Spleen (tissue), 11 donors: ENCODE measurements around the gene BRD2. TPM values are rescaled to one million over a fixed set of nuclear protein-coding genes. Genes with fewer than 3 reads are reported as not detected.

ENCODE experiments used
- DNase-seq: peaks from one replicate; pipeline ENCODE4 v3.0.0-alpha.2; 2020
- H3K27ac ChIP-seq, 8 donors: fragments of 200-600 bp; sonication (generic) in 7 of 8; 1 replicate in 4 of 8; 2 replicates in 4 of 8; pipeline versions ENCODE4 v1.5.0 to v1.8.0; 2016 to 2021; ENCODE audit warnings: inconsistent platforms in 4 of 8, mild to moderate bottlenecking in 4 of 8, moderate library complexity in 1 of 8
- H3K27me3 ChIP-seq, 7 donors: fragments of 200-600 bp; sonication (generic) in 6 of 7; replicated peaks in 1 of 7; 1 replicate in 4 of 7; 2 replicates in 3 of 7; pipeline versions ENCODE4 v1.5.0 to v1.8.0; 2016 to 2021; ENCODE audit warnings: inconsistent platforms in 3 of 7, mild to moderate bottlenecking in 1 of 7
- H3K36me3 ChIP-seq, 6 donors: fragments of 200-600 bp; sonication (generic) in 5 of 6; 1 replicate in 4 of 6; 2 replicates in 2 of 6; pipeline versions ENCODE4 v1.5.0 to v1.8.0; 2016 to 2021; ENCODE audit warnings: inconsistent platforms in 2 of 6
- H3K4me1 ChIP-seq, 6 donors: fragments of 200-600 bp; sonication (generic) in 5 of 6; 1 replicate in 3 of 6; 2 replicates in 3 of 6; pipeline versions ENCODE4 v1.5.0 to v1.8.0; 2016 to 2021; ENCODE audit warnings: inconsistent platforms in 3 of 6
- H3K4me3 ChIP-seq, 8 donors: fragments of 200-600 bp; sonication (generic) in 7 of 8; 1 replicate in 4 of 8; 2 replicates in 4 of 8; pipeline versions ENCODE4 v1.5.0 to v1.8.0; 2016 to 2021; ENCODE audit warnings: inconsistent platforms in 4 of 8, mild to moderate bottlenecking in 4 of 8, moderate library complexity in 2 of 8
- H3K9me3 ChIP-seq, 8 donors: fragments of 200-600 bp; sonication (generic) in 7 of 8; 1 replicate in 4 of 8; 2 replicates in 4 of 8; pipeline versions ENCODE4 v1.5.0 to v1.8.0; 2016 to 2021; ENCODE audit warnings: inconsistent platforms in 4 of 8
- CTCF ChIP-seq, 11 experiments: fragments of 200-600 bp in 7 of 11; fragments of 450-650 bp in 4 of 11; sonication (generic) in 4 of 11; IDR thresholded peaks in 8 of 11; conservative IDR thresholded peaks in 3 of 11; 1 replicate in 7 of 11; 2 replicates in 4 of 11; pipeline versions ENCODE4 v1.4.0 to v1.8.0; 2016 to 2021; ENCODE audit warnings: antibody characterized with exemption in 11 of 11, inconsistent platforms in 4 of 11, mild to moderate bottlenecking in 1 of 11
- POLR2A ChIP-seq, 3 donors: fragments of 450-650 bp; IDR thresholded peaks; one replicate each; pipeline ENCODE4 v1.5.1; 2017; ENCODE audit warnings: antibody characterized with exemption in 3 of 3, mild to moderate bottlenecking in 1 of 3
- POLR2AphosphoS5 ChIP-seq, 3 donors: sonication (generic); formaldehyde crosslinking; IDR thresholded peaks; one replicate each; pipeline ENCODE4 v1.5.1; 2017; ENCODE audit warnings: antibody characterized with exemption in 3 of 3
- WGBS, 5 donors: extraction: QIAGEN DNeasy Blood & Tissue Kit in 3 of 5; methylation state at CpG; one replicate each; pipeline versions ENCODE4 v1.1.5 to v1.1.7; 2013 to 2018; 5-methylcytosine and 5-hydroxymethylcytosine counted together
- intact Hi-C: fragments of 100-400 bp; cut with DNase I; formaldehyde crosslinking; loops from one replicate; pipeline ENCODE4 v1.15.0; 2023; ENCODE audit warnings: low total_unique reads
- polyA plus RNA-seq, 3 donors: library from polyadenylated mRNA; stranded (reverse); fragments of 200-250 nt; gene quantifications; one replicate each; pipeline ENCODE4 v1.2.1, GENCODE V29; 2013
- total RNA-seq, 7 donors: library from RNA; depleted of rRNA in 3 of 7; stranded (reverse); fragments of >200 nt in 3 of 7; fragmentation: NEBNext Ultra II Directional in 4 of 7; extraction: Animal tissue kit (Norgen Biotek cat#: 25700) in 4 of 7; gene quantifications; one replicate each; pipeline versions ENCODE4 v1.1.0 to v1.2.1, GENCODE V29; 2016 to 2021
- donor health status: healthy with polysubstance abuse.
- donor health status: DM: no; HTN: no; CAD: no; lungs with moderate emphysema.
- donor health status: DM: no; HTN: no; CAD: no.
- donor health status: Bipolar disorder and iron deficiency.
- donor health status: healthy.
- donor health status: DM: no; HTN: no; CAD: no.
- donor health status: DM: yes; HTN: yes; CAD: no.

Gene BRD2
- total and polyA plus RNA-seq, 10 donors = 80.5 to 277 (median 217) TPM

- no peaks in the 10 kb centered on the region for H3K27me3 ChIP-seq
- H3K9me3 ChIP-seq = no peaks in the 10 kb centered on the region
- H3K4me1 ChIP-seq = peaks cover 18 to 70% (median 61%) of the 10 kb centered on the region in 6 donors
- DNase-seq = no peak
- 56 to 73% (median 58%) methylated on average over 1 of the region's 1 CpG for WGBS, 5 donors
- intact Hi-C loops = no loop called here
- peak overlapping the region in 6 of 8 donors; percentile 13 to 100 (median 22) for H3K27ac ChIP-seq
- no peak overlapping the region for H3K4me3 ChIP-seq
- H3K36me3 ChIP-seq = no peaks in the 10 kb centered on the region
- TF ChIP-seq CTCF (IDR thresholded peaks at IDR 0.05 in 8 of 11, conservative IDR thresholded peaks at IDR 0.05 in 3 of 11) = no peak
- TF ChIP-seq POLR2A (IDR thresholded peaks at IDR 0.05) = no peak
- no peak for TF ChIP-seq POLR2AphosphoS5 (IDR thresholded peaks at IDR 0.05)
Measured at GRCh38 chr6:32963866-32964265, 4.5 kb upstream of the BRD2 start.

- Histone ChIP-seq H3K4me1 (peaks cover 18 to 76% (median 61%) of the 10 kb centered on the region in 6 donors), H3K27ac (peak overlapping the region in 2 of 8 donors; percentile 99 to 100), H3K36me3 (no peaks in the 10 kb centered on the region), H3K27me3 (no peaks in the 10 kb centered on the region), H3K4me3 (no peak overlapping the region), H3K9me3 (no peaks in the 10 kb centered on the region)
- no peak for DNase-seq
- intact Hi-C loops = no loop called here
- WGBS, 5 donors = 86 to 93% (median 90%) methylated on average over 5 of the region's 5 CpGs
- no peak for TF ChIP-seq POLR2A (IDR thresholded peaks at IDR 0.05)
- no peak for TF ChIP-seq POLR2AphosphoS5 (IDR thresholded peaks at IDR 0.05)
- no peak for TF ChIP-seq CTCF (IDR thresholded peaks at IDR 0.05 in 8 of 11, conservative IDR thresholded peaks at IDR 0.05 in 3 of 11)
Measured at GRCh38 chr6:32964776-32965175, 3.6 kb upstream of the BRD2 start.

GRCh38 chr6:32967151-32968091 lies 973 bp upstream of the BRD2 start:
- Histone ChIP-seq H3K27ac (peak overlapping the region; percentile 91 to 100 (median 99)), H3K27me3 (no peaks in the 10 kb centered on the region), H3K4me1 (peaks cover 18 to 75% (median 55%) of the 10 kb centered on the region in 6 donors), H3K4me3 (peak overlapping the region; percentile 74 to 99 (median 97)), H3K9me3 (no peaks in the 10 kb centered on the region), H3K36me3 (peaks cover 0 to 4% (median 2%) of the 10 kb centered on the region in 6 donors)
- 2 to 3% (median 2%) methylated on average over 16 of the region's 16 CpGs for WGBS, 5 donors
- TF ChIP-seq POLR2AphosphoS5 (IDR thresholded peaks at IDR 0.05) (no peak), CTCF (IDR thresholded peaks at IDR 0.05 in 8 of 11, conservative IDR thresholded peaks at IDR 0.05 in 3 of 11) (peak in 10 of 11 experiments; percentile 37 to 67 (median 56))
- intact Hi-C loops = no loop called here
- no peak for DNase-seq
